GM12873 (cell line): ENCODE measurements around the gene MYCL.

Source experiments
- TF ChIP-seq, protein P1 (sequence below): IDR thresholded peaks from 2 replicates; pipeline ENCODE4 v1.5.1; 2012; ENCODE audit warnings: low read depth, mild to moderate bottlenecking, moderate library complexity, low read length, control low read depth; ENCODE audit not compliant: insufficient read depth; ENCODE audit errors: missing control alignments

Gene MYCL

DNA sequence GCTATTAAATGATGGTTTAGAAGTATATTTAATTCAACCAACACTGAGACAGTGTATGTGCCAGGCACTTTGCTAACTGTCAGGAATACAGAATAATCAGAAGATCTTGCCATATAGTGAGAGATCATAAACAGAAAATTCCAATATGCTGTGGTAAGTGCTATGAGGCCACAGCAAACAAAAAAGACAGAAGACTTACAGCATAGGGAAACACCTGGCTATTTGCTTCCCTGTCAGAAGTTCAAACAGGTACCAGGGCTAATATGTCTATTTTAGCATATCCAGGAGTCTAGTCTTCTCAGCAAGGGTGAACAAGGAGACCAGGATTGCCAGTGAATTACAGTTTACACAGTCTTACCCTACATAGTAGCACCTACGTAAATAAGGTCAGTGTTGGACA is 48.8 kb downstream of the MYCL start:
- TF ChIP-seq, protein P1, sequence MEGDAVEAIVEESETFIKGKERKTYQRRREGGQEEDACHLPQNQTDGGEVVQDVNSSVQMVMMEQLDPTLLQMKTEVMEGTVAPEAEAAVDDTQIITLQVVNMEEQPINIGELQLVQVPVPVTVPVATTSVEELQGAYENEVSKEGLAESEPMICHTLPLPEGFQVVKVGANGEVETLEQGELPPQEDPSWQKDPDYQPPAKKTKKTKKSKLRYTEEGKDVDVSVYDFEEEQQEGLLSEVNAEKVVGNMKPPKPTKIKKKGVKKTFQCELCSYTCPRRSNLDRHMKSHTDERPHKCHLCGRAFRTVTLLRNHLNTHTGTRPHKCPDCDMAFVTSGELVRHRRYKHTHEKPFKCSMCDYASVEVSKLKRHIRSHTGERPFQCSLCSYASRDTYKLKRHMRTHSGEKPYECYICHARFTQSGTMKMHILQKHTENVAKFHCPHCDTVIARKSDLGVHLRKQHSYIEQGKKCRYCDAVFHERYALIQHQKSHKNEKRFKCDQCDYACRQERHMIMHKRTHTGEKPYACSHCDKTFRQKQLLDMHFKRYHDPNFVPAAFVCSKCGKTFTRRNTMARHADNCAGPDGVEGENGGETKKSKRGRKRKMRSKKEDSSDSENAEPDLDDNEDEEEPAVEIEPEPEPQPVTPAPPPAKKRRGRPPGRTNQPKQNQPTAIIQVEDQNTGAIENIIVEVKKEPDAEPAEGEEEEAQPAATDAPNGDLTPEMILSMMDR = no peak

DNA sequence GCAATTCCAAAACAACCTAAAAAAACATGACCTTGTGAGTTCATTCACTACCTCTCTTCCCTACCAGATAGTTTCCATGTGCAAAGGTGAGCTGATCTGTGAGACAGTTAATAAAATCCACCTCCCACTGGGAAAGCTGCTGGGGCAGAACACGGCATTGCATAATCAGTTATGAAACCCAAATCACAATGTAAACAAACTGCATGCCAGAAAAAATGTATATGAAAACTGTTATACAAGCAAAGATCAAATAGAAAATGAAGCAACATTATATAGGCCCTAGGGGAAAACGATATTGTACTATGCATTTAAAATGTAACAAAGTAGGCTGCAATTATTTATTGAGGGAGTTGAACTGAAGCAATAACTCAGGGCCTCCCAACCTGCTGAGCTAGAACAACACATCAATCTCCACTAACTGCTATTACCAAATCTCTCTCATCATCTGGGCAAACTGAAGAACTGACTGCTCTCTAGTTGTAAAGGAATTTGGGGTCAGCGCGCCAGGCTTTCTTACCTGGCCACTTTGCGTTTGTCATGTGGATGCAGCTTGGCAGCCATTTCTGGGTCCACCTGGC is 49.4 kb downstream of the MYCL start:
- TF ChIP-seq, protein P1 = no peak

DNA sequence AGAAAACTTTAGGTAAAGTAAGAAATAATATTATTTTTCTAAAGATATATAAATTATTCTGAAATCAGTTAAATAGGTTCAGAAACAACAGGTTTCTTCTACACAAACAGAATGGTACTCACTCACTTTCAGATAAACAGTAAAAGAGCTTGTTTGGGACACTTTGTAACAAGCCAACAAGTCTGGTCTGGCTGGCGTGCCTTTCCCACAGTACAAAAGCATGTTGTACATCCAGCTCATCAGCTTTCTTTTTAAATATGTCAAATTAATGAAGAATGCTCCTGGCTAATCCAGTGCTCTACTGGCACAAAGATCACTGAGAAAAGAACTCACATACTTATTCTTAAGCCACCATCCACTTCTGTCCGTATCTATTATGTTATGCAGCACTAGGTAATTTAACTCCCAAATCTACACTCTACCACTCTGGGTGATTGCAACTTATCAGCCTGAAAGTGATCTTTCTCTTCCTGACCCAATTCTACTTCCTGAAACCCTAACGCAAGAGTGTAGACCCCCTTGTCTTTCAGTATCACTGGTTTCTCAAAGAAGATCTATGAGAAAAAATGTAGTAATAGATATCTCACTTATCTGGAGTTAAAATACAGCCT is 51.0 kb downstream of the MYCL start:
- TF ChIP-seq, protein P1 = no peak

- TF ChIP-seq, protein P1 = no peak
These were observed 52.5 kb downstream of the MYCL start for GRCh38 chr1:39849203-39849602.

GRCh38 chr1:39847940-39848339 is 53.8 kb downstream of the MYCL start:
- TF ChIP-seq, protein P1 = no peak

DNA sequence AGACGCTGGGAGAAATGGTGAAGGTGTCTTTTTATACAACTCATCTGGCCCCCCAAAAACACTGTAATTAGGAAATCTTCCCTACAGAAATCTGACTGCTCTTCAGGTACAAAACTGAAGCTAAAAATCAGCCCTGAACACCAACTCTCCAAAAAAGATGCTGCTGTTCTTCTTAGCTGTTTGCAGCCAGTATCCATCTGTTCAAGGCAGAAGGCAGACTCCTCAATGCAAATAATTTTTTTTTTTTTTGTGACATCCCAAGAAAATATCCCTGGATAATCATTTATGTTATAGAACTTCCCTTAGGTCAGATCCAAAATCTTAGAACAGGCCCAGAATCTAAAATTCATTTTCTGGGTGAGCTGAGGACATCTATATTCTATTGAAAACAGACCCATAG is 54.9 kb downstream of the MYCL start:
- TF ChIP-seq, protein P1 = no peak

GRCh38 chr1:39845569-39846566 is 55.8 kb downstream of the MYCL start:
- TF ChIP-seq, protein P1 = no peak
